KMS-11 (cell line): ENCODE measurements around the gene IQGAP1.

Source experiments
- H2AFZ ChIP-seq: fragments of 200-600 bp; sonication (generic); 2 replicates; pipeline ENCODE4 v1.6.1; 2016; ENCODE audit warnings: antibody characterized with exemption, mixed run types, low read depth
- H3K27ac ChIP-seq: fragments of 200-600 bp; sonication (generic); 2 replicates; pipeline ENCODE4 v1.6.1; 2016; ENCODE audit warnings: mild to moderate bottlenecking, mixed run types
- H3K27me3 ChIP-seq: fragments of 200-600 bp; sonication (generic); 2 replicates; pipeline ENCODE4 v1.6.1; 2017; ENCODE audit warnings: mild to moderate bottlenecking, low read depth, mixed run types, moderate library complexity; ENCODE audit not compliant: insufficient read depth
- H3K36me3 ChIP-seq: fragments of 200-600 bp; sonication (generic); 2 replicates; pipeline ENCODE4 v1.6.1; 2017; ENCODE audit warnings: mild to moderate bottlenecking, mixed run types; ENCODE audit not compliant: insufficient read depth
- H3K4me1 ChIP-seq: fragments of 200-600 bp; sonication (generic); 2 replicates; pipeline ENCODE4 v1.6.1; 2016; ENCODE audit warnings: mild to moderate bottlenecking, low read depth, mixed run types; ENCODE audit not compliant: poor library complexity, severe bottlenecking
- H3K4me2 ChIP-seq: fragments of 200-600 bp; sonication (generic); 2 replicates; pipeline ENCODE4 v1.7.0; 2016; ENCODE audit warnings: mild to moderate bottlenecking, mixed run types
- H3K4me3 ChIP-seq: fragments of 200-600 bp; sonication (generic); IDR thresholded peaks from 2 replicates; pipeline ENCODE4 v1.6.1; 2017; ENCODE audit warnings: low read depth, low read length, mixed read lengths; ENCODE audit not compliant: insufficient read depth
- H3K79me2 ChIP-seq: fragments of 200-600 bp; sonication (generic); 2 replicates; pipeline ENCODE4 v1.6.1; 2016; ENCODE audit warnings: low read depth, mixed run types; ENCODE audit not compliant: insufficient read depth
- H3K9ac ChIP-seq: fragments of 200-600 bp; sonication (generic); 2 replicates; pipeline ENCODE4 v1.6.1; 2016; ENCODE audit warnings: mild to moderate bottlenecking, mixed run types
- H4K20me1 ChIP-seq: fragments of 200-600 bp; sonication (generic); 2 replicates; pipeline ENCODE4 v1.6.1; 2016; ENCODE audit warnings: mild to moderate bottlenecking, mixed run types; ENCODE audit not compliant: insufficient read depth
- TF ChIP-seq, protein P1 (sequence below): fragments of 200-600 bp; sonication (generic); conservative IDR thresholded peaks from 2 replicates; pipeline ENCODE4 v1.6.1; 2017; ENCODE audit warnings: low read depth, mild to moderate bottlenecking, antibody characterized with exemption, low read length, moderate library complexity, mixed read lengths

Gene IQGAP1

DNA sequence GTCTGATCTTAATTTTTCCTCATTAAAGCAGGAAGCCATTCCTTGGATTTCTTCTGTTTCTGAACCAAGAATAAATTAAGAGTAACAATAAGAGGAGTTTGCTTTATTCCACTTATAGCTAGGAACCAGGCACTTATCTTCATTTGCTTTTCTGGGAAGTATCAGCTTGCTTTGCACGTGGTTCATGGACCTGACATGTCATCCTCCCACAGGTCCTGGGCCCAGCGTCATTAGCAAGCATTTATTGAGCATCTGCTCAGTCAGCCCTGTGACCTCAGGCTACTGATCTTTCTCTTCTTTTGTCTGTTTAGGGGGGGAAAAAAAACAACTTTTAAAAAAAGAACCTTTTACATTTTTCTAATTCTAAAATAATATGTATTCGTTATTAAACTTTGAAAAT lies 107.0 kb downstream of the IQGAP1 start:
- Histone ChIP-seq H3K27me3 (no peaks in the 10 kb centered on the region), H3K36me3 (peaks cover 7% of the 10 kb centered on the region; the same call in 1 of the 2 replicates)

DNA sequence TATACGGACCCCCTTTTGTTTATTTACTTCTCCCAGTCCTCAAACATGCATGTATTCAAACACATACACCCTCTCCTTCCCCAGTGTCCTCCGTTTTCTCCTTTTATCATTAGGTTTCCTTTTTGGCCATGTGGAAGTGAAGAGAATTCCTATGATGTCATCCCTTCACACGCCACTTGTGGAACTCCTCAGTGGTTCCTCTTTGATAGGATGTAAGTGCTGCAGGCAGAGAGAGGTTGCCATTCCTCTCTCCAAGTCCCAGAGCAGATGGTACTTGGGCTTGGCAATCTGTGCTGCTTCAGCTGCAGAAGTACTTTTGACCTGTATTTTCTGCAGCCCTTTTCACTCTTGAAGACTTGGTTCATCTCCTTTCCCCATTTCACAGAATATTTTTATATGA lies 108.7 kb downstream of the IQGAP1 start:
- Histone ChIP-seq H3K4me3 (no peak overlapping the region), H3K9ac (no peak overlapping the region), H3K27ac (no peak overlapping the region), H3K36me3 (peaks cover 7% of the 10 kb centered on the region; the same call in 1 of the 2 replicates), H3K4me1 (no peaks in the 10 kb centered on the region), H3K4me2 (no peak overlapping the region), H4K20me1 (no peaks in the 10 kb centered on the region), H3K27me3 (no peaks in the 10 kb centered on the region), H3K79me2 (no peaks in the 10 kb centered on the region), H2AFZ (no peak overlapping the region)
- TF ChIP-seq, protein P1, sequence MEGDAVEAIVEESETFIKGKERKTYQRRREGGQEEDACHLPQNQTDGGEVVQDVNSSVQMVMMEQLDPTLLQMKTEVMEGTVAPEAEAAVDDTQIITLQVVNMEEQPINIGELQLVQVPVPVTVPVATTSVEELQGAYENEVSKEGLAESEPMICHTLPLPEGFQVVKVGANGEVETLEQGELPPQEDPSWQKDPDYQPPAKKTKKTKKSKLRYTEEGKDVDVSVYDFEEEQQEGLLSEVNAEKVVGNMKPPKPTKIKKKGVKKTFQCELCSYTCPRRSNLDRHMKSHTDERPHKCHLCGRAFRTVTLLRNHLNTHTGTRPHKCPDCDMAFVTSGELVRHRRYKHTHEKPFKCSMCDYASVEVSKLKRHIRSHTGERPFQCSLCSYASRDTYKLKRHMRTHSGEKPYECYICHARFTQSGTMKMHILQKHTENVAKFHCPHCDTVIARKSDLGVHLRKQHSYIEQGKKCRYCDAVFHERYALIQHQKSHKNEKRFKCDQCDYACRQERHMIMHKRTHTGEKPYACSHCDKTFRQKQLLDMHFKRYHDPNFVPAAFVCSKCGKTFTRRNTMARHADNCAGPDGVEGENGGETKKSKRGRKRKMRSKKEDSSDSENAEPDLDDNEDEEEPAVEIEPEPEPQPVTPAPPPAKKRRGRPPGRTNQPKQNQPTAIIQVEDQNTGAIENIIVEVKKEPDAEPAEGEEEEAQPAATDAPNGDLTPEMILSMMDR, result no peak

More for the DNA sequence above, 107.0 kb downstream of the IQGAP1 start:
- H4K20me1 ChIP-seq, result no peaks in the 10 kb centered on the region
- no peaks in the 10 kb centered on the region for H3K79me2 ChIP-seq
- no peak overlapping the region for H3K27ac ChIP-seq
- no peak overlapping the region for H2AFZ ChIP-seq
- TF ChIP-seq, protein P1, result no peak
- no peak overlapping the region for H3K4me3 ChIP-seq
- H3K4me1 ChIP-seq, result no peaks in the 10 kb centered on the region
- H3K4me2 ChIP-seq, result no peak overlapping the region
- no peak overlapping the region for H3K9ac ChIP-seq

DNA sequence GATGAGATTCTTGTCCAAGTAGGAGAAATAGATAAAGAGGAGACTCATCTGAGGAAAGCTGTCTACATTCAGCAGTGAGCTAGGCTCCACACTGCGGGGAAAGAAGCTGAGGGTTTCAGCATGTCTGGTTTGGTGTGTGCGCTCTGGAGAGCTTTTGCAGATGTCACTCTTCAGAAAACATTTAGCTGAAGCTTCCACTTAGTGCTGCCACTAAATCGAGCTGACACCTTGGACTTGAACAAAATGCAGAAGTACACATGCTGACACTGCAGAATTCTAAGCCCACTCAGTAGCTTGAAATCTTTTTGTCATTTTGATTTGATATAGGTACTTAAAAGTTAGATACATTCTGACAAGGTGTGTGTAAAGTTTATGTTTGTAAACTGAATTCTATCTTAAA lies 109.3 kb downstream of the IQGAP1 start:
- TF ChIP-seq, protein P1, result no peak
- Histone ChIP-seq H3K27ac (no peak overlapping the region), H3K36me3 (peaks cover 7% of the 10 kb centered on the region; the same call in 1 of the 2 replicates), H4K20me1 (no peaks in the 10 kb centered on the region), H3K4me2 (no peak overlapping the region), H3K9ac (no peak overlapping the region), H2AFZ (no peak overlapping the region), H3K4me1 (no peaks in the 10 kb centered on the region), H3K27me3 (no peaks in the 10 kb centered on the region), H3K4me3 (no peak overlapping the region), H3K79me2 (no peaks in the 10 kb centered on the region)

DNA sequence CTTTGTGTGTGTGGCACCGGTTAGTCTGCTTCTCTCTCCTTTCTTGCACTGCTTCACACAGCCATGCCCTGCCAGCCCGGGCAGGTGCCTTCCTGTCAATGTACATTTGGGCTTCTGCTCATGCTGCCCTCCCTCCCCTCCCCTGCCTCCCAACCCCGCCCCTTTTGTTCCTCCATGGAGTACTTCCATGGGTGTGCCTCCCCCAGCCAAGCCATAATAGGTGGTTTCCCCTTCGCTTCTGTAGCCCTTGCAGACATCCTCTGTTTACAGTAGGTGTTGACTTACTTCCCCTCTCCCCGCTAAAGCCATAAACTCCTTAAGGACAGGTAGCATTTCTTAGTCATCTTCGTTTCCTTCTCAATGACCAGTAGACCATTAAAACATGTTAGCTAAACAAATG lies 109.9 kb downstream of the IQGAP1 start:
- Histone ChIP-seq H2AFZ (no peak overlapping the region), H4K20me1 (no peaks in the 10 kb centered on the region), H3K4me1 (no peaks in the 10 kb centered on the region), H3K9ac (no peak overlapping the region), H3K79me2 (no peaks in the 10 kb centered on the region), H3K27ac (no peak overlapping the region), H3K4me3 (no peak overlapping the region), H3K27me3 (no peaks in the 10 kb centered on the region), H3K36me3 (peaks cover 7% of the 10 kb centered on the region; the same call in 1 of the 2 replicates), H3K4me2 (no peak overlapping the region)
- TF ChIP-seq, protein P1, result no peak

DNA sequence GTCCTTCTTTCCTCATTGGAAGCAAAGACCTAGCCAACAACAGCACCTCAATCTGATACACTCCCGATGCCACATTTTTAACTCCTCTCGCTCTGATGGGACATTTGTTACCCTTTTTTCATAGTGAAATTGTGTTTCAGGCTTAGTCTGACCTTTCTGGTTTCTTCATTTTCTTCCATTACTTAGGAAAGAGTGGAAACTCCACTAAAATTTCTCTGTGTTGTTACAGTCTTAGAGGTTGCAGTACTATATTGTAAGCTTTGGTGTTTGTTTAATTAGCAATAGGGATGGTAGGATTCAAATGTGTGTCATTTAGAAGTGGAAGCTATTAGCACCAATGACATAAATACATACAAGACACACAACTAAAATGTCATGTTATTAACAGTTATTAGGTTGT lies 112.1 kb downstream of the IQGAP1 start:
- no peak overlapping the region for H2AFZ ChIP-seq
- no peaks in the 10 kb centered on the region for H3K79me2 ChIP-seq
- H3K4me3 ChIP-seq, result no peak overlapping the region
- H3K27me3 ChIP-seq, result no peaks in the 10 kb centered on the region
- H3K4me1 ChIP-seq, result no peaks in the 10 kb centered on the region
- no peak overlapping the region for H3K4me2 ChIP-seq
- TF ChIP-seq, protein P1, result no peak
- no peaks in the 10 kb centered on the region for H4K20me1 ChIP-seq
- no peak overlapping the region for H3K27ac ChIP-seq
- peaks cover 7% of the 10 kb centered on the region; the same call in 1 of the 2 replicates for H3K36me3 ChIP-seq
- H3K9ac ChIP-seq, result no peak overlapping the region
